GM10266 (cell line): ENCODE results near the gene TP53BP1.
A peak's percentile ranks its signal among the peaks of the same experiment; 100 is the strongest.

Experiments
- DNase-seq: peaks from one replicate; pipeline ENCODE4 v3.0.0; 2012; ENCODE audit errors: extremely low spot score
- CTCF ChIP-seq: IDR thresholded peaks from 2 replicates; pipeline ENCODE4 v1.5.1; 2012; ENCODE audit warnings: mild to moderate bottlenecking, low read depth; ENCODE audit not compliant: control insufficient read depth, insufficient read depth; ENCODE audit errors: missing control alignments

TP53BP1 gene

GRCh38 chr15:43487271-43487895 is 5.6 kb downstream of the TP53BP1 start:
- no peak for DNase-seq
- no peak for TF ChIP-seq CTCF

GRCh38 chr15:43484455-43484854 is 8.5 kb downstream of the TP53BP1 start:
- no peak for DNase-seq
- no peak for TF ChIP-seq CTCF

- TF ChIP-seq CTCF, result peak; percentile 25
- no peak for DNase-seq
Observed at GRCh38 chr15:43483297-43484128, 9.4 kb downstream of the TP53BP1 start.

- TF ChIP-seq CTCF, result no peak
- DNase-seq, result no peak
Observed at GRCh38 chr15:43473885-43474284, 19.1 kb downstream of the TP53BP1 start.

GRCh38 chr15:43471975-43472374 is 21.0 kb downstream of the TP53BP1 start:
- no peak for DNase-seq
- TF ChIP-seq CTCF, result no peak

GRCh38 chr15:43469867-43470266 is 23.1 kb downstream of the TP53BP1 start:
- DNase-seq, result no peak
- TF ChIP-seq CTCF, result no peak

GRCh38 chr15:43465100-43465499 is 27.9 kb downstream of the TP53BP1 start:
- no peak for TF ChIP-seq CTCF
- no peak for DNase-seq
